Measurements from ENCODE around the gene RIMBP2. TPM values are rescaled to one million over a fixed set of nuclear protein-coding genes. Genes with fewer than 3 reads are reported as not detected.

Gene RIMBP2
- total RNA-seq, 1 experiment from 2014 or later = not detected

DNA sequence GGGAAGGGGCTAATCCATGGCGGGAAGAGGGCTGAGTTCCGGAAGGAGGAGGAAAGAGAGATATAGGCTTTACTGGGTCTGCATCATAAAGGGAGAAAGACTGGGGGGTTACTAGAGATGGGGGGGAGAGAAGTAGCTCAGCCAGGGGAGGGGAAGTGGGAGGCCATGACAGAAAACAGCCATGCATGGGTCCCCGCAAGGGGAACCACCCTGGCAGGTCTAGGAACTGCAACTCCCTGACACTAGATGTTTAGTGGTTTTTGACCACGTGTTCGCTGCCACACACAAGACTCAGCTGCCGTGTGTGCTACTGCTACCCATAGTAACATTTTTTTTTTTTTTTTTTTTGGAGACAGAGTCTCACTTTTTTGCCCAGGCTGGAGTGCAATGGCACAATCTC is 145.0 kb downstream of the RIMBP2 start:
- DNase-seq (ENCODE audit: low spot score) = no peak

DNA sequence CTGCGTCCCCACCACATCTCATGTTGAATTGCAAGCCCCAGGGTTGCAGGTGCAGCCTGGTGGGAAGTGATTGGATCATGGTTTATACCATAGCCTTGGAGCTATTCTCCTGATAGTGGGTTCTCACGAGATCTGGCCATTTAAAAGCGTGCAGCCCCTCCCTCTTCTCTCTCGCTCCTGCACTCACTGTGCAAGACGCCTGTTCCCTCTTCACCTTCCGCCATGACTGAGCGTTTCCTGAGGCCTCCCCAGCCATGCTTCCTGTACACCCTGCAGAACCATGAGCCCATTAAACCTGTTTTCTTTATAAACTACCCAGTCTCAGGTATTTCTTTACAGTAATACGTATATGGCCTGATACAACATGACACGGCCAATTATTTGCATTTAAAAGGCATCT is 146.6 kb downstream of the RIMBP2 start:
- no peak for DNase-seq (ENCODE audit: low spot score)

DNA sequence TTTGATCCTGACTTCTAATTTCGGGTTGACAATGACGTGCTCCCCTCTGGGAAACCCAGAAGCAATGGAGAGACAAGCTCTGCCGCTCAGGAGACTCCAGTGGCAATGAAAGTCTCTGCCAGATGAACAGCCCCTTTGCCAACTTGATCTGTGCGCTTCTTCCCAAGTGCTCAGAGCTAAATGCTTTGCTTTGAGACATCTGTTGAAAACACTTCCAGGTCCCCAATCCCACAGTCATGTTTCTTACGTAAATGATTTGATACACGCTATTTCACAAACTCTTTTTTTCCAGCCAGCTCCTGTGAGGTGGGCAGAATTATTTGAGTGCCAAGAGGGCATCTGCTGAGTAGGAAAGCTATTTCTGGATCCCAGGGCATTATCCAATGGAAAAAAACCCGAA is 147.6 kb downstream of the RIMBP2 start:
- DNase-seq (ENCODE audit: low spot score) = no peak

DNA sequence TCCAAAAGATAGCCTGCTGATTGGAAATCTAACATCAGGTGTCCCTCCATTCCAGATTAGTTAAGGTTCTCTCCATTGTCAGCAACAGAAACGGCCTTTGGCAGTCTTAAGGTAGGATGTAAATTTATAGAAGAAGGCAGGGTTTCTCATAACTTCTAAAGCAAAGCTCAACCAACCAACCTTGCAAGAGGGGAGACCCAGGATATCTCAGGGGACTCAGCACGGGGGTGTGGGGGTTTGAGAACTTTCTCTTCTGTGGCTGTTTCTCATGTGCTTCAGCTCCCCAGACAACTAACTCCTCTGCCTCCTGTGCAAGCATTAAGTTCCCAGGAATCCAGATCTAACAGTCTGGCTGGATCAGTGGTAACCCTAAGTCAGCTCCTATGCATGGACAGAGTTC is 148.1 kb downstream of the RIMBP2 start:
- DNase-seq (ENCODE audit: low spot score) = no peak

DNA sequence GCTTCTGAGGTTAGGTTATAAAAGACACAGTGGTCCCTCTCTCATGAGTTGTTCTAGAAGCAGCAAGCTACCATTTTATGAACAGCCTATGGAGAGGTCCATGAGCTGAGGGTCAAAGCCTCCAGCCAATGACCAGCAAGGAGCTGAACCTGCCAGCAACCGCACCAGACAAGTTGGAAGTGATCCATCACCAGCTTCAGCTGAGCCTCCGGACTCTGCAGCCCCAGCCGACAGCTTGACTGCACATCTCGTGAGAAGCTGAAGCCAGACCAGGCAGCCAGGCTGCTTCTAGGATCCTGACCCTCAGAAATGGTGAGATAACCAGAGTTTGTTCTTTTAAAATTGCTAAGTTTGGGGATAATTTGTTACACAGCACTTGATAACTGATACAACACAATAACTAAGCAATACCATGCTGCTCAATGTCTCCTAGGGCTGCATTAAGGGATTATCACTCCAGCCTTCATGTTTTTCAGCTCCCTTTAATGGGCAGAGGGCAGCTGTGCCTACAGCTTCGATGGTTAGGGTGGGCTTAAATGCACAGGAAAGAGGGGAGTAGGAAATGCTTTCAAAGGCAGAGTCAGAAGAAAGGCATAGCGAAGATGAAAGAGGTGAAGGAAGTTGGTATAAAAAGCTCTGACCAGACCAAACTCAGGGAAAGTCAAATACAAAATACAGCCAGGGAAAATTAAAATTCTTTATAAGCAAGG is 149.5 kb downstream of the RIMBP2 start:
- no peak for DNase-seq (ENCODE audit: low spot score)

DNA sequence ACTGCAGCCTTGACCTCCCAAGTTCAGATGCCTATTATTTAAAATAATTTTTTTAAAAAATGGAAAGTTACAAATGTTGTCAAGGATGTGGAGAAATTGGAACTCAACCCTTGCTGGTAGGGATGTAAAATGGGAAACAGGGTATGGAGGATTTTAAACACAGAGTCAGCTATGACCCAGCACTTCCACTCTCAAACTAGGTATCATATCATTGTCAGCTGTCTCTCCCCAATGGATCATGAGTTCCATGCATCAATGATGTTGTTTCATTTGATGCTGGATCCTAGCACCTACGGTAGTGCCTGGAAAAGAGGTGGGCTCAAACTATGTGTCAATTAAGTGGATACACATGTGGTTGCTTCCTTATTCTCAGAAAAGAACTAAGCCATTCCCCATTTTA is 150.9 kb downstream of the RIMBP2 start:
- DNase-seq (ENCODE audit: low spot score) = no peak

DNA sequence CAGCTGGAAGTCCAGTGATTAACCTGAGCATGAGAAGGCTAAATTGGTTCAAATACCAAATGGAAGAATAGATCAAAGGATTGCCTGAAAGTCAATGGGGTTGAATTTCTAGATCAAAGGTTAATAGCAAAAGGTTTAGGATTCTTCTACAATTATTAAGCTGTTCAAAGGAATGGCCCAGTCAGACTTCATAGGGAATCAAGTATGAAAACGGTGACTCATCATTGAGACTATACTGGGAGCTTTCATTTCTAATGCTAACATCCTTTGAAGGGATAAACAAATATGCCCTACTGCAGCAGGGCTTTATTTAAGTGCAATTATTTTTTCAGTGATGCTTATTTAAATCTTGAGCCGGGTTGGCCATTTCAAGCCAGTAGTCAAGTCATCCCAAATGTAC is 152.8 kb downstream of the RIMBP2 start:
- DNase-seq (ENCODE audit: low spot score) = no peak

DNA sequence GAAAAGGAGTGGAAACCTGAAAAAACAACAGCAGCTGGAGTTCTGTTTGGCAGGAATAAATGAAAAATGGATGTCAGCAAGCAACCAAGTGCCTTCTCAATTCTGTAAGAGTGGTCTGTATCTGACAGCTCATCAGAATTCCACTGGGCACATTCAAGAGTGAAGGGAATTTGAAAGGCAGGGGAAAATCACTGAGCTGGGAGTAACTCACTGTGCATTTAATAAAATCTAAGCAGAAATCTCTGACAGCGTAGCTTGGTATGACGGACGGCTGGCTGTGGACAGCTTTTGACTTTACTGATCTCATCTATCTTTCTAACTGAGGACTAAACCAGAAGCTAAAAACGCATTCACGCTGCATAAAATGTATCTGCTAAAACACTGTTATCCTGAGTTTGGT is 153.4 kb downstream of the RIMBP2 start:
- DNase-seq (ENCODE audit: low spot score) = no peak

DNA sequence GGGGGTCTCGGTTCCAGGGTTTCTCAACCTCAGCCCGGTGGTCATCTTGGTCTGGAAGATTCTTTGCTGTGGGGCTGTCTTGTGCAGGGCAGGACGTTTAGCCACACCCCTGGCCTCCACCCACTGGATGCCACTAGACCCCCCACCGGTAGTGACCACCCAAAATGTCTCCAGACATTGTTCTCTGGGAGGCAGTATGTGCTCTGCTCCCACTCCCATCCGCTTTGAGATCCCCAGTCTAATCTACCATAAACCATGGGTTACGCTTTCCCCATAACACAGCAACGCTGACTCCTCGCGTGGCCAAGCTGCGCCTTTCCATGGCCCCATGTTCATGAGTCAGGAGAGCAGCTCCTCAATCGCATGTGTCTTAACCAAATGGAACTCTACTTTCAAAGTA is 155.8 kb downstream of the RIMBP2 start:
- DNase-seq (ENCODE audit: low spot score) = no peak

DNA sequence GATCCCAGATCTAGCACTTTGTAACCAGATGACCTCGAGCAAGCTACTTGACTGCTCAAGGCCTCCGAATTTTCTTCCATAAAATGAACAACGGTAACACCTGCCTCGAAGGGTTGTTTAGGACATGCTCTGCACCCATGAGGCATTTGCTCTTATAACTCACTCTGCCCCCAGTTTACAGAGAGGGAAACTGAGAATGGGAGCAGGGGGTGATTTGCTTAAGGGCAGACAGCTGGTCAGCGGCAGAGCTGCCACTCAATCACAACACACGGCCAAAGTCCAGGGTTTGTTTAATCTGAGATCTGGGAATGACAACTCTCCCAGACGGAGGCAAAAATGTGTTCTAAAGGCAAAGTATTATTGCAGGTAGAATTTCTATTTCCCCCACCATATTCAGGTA is 156.3 kb downstream of the RIMBP2 start:
- no peak for DNase-seq (ENCODE audit: low spot score)

DNA sequence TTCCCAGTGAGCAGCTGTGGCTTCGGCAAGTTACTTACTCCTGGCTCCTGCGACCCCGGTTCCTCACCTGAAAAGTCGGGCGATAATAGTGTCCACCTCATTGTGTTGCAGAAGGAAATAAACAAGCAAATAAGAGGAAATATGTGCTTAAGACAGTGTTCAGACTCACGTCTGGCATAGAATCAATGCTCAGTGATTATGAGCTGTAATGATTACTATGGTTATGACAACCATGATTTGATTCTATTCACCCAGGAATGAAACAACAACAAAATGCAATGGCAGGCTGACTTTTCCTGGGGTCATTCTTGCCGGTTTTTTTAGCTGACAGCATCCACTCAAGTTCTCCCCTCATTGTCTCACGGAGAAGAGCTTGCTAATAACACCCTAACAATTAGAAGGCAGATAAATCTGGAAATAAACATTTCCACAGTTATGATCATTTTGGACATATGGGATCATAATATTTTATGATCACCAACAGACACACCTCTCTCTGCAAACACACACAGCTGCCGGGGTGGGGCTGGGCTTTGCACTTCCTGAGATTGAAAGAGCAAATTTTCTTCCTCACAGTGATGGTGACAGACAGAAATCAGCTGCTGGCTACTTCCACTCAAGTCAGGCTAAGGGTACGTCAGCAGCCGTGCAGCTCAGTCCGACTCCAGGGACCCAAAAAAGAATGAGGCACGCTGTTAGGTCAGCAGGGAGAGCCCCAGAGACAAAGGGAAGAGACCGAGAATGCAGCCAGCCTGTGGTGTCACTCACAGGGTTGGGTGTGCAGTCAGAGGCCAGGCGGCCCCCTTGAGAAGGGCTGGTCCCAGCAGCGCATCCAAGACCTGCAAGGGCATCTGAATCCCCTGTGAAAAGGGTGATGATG is 158.0 kb downstream of the RIMBP2 start:
- DNase-seq (ENCODE audit: low spot score) = no peak

DNA sequence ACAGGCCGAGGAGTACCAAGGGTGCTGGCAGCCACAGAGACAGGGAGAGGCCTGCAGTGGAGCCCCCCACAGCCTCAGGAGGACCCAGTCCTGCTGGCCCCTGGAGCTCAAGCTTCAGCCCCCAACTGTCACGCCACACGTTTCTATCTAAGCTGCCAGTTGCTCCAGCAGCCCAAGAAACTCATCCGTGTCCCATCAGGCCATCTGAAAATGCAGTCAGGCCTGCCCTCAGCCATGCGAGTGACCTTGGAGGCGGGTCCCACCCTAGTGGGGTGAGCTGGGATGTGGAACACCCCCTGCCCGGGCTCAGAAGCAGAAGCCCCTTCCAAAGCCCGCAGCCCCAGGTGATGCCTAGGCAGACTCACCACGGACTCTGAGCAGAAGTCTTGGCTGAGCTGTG is 158.9 kb downstream of the RIMBP2 start:
- DNase-seq (ENCODE audit: low spot score) = no peak

DNA sequence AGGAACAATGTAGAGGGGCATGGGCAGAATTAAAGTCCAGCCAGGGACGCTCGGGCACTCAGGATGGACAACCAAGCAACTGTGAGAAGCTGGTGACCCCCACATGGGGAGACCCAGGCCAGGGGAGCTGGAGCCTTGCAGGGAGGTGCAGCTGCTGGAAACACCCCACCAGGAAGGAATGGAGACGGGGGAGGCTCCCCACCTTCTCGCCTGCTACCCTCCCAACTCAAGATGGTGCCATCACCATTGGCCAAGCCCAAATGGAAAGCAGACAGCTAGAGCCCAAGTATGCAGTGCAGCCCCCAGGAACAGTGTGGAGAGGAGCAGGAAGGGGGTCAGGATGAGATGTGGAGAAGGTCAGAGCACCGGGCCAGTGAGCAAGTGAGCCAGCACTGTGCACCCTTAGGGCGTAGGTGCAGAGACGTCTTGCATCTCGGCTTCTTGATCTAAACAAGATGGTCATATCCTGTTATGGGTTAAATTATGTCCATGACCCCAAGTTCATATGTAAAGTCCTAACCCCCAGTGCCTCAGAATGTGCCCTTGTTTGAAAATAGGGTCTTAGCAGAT is 159.5 kb downstream of the RIMBP2 start:
- DNase-seq (ENCODE audit: low spot score) = no peak

DNA sequence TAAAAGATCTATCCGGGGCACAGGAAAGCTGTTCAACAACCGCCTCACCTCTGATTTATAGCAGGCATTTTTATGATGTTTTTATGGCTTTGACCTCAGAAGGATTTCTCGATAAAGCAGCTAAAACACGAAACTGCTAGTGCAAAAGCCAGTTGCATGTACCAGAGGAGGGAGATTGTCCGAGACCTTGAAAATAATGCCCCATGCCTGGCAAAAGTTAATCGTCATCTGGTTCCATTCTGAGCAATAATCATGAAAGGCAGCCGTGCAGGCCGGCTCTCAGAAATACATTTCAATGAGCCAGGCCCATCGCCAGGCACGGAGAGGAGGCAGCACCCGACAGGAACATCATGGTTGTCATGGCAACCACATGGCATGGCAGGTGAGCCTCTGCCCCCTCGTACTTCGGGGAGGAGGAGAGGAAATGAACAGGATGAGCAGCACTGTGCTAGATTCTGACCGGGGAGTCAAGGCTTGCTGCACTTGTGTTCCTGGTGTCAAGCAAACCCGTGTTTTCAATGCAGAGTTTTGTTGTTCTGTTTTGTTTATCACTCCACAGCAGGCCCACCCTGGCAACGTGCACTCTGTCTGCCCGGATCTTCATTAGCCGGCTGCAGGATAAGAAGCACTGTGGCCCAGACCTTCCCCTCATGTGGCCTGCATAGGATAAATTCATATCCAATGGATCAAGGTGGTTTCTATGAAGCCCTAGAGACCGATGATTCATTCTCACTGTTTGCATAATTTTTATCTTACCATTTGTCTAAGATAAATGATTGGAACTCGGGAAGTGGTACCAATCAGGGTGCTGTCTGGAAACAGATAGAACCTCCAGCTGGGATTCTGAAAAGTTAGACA is 160.2 kb downstream of the RIMBP2 start:
- no peak for DNase-seq (ENCODE audit: low spot score)

DNA sequence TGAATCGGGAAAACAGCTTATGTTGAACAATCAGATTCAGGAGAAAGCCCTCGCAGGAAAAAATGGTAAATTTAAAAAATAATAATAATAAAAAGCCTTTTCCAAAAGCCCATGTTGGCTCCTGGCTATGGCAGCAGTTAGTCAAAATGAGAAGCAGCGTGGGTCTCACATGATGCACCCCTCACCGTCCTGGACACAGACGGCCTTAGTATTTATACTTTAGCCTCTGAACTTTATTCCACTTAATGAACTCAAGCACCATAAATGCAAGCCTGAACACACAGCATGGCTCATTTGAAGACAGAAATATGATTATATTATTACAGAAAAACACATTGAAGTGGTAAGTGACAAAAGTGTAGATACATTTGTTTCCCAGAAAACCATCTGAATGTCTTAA is 160.9 kb downstream of the RIMBP2 start:
- no peak for DNase-seq (ENCODE audit: low spot score)

DNA sequence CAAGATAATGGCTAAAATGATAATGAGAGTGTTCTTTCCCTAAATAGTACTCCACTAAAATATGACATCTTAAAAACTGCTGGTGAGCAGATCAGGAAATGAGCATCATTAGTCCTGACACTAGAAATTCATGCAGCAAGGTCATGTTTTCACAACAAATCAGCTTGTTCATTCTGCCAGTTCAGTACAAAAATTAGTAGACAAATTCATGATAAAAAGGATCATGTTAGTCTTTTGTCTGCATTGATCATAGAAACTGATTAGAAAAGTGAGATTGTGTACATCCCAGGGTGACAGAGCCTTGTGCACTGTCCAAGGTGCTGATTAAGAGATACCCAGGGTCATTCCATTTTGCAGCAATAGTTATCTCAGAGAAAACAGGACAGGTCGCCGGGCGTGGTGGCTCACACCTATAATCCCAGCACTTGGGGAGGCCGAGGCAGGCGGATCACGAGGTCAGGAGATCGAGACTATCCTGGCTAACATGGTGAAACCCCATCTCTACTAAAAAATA is 163.6 kb downstream of the RIMBP2 start:
- DNase-seq (ENCODE audit: low spot score) = no peak

DNA sequence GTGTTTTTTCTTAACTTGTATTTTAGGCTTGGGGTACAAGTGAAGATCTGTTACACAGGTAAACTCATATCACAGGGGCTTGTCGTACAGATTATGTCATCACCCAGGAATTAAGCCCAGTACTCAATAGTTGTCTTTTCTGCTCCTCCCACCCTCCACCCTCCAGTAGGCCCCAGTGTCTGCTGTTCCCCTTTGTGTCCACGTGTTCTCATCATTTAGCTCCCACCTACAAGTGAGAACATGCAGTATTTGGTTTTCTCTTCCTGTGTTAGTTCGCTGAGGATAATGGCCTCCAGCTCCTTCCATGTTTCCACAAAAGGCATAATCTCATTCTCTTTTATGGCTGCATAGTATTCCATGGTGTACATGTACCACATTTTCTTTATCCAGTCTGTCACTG is 166.7 kb downstream of the RIMBP2 start:
- DNase-seq (ENCODE audit: low spot score) = no peak

DNA sequence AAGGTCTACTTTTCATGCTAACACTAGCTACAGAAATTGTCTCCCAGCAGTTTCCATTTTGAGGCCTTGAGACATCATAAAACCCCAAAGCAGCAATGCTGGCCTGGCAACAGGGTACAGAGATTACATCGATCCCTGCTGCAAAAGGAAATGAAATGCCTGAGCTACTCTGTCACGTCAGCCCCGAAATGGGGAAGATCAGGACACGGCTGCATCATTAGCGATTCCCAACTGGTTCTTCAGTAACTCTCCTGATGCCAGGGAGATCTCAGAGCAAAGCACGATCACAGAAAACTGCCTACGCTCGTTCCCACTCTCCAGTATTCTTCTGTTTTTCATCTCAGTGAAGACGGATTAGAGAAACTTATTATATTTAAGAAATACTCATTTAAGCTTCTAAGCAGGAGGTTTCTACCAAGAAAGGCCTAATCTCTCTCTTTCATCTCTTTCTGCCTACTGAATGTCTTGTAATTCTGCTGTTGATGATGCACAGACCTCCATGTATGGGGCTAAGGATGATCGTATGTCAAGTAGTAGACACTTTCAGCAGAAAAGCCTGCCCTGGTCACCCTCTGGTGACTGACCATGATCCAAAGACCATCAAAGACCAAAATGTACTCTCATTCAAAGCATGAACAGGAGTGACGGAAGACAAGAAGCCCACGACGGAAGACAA is 168.5 kb downstream of the RIMBP2 start:
- no peak for DNase-seq (ENCODE audit: low spot score)

DNA sequence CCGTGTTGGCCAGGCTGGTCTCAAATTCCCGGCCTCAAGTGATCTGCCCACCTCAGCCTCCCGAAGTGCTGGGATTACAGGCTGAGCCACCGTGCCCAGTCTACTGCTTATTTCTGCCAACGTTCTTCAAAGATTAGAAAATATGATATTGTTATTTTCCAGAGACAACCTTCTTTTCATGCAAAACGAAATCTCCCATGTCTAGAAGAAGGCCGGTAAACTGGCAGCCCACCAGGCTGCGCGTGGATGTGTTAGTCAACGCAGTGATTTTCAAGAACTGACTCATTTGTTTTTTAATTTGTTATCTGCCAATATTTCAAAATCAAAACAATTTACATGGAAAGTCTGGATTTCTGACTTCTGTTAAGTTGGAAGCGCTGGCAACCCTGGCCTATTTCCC is 169.6 kb downstream of the RIMBP2 start:
- DNase-seq (ENCODE audit: low spot score) = no peak

DNA sequence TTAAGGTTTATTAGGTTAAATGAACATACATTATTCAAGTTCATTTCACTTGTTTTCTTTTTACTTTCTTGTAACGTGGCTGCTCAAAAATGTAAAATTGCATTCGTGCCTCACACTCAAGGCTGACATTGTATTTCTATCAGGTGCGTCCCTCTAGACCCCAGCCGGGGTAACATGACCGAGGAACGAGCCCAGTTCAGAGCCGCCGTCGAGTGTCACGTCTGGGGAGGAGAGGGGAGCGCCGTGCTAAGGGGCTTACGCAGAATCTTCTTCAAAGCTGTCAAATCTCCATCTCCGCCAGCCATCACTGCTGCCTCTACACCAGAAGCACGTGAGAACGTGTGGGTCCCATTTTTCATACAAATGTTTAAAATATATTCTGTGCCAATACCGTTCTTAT is 170.6 kb downstream of the RIMBP2 start:
- DNase-seq (ENCODE audit: low spot score) = no peak

DNA sequence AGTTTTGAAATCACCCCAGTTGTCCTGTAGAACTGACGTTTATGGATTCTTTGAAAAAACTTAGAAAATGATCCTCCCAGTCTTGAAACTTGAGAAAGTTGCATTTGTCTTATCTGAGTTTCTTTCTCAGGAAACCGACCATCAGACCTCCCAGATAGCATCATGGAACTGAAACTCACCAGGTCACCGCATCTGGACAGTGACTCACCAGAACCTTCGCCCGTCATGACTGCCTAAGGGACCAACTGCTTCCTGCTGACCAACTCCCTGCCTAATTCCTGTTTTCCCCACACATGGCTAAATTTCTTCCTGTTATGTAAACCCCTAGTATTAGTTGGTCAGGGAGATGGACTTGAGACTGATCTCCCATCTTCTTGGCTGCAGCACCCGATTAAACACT is 175.7 kb downstream of the RIMBP2 start:
- no peak for DNase-seq (ENCODE audit: low spot score)

Measured in A172 (cell line).